GM19438 (cell line): Measurements from ENCODE around the gene PRSS27.
A peak's percentile ranks its signal among the peaks of the same experiment; 100 is the strongest.
"Not testable (repeated sequence)": the region's sequence is repeated elsewhere in the genome, so short reads cannot be mapped to it uniquely, and the experiment has no call there.

Source experiments
- ATAC-seq: cut with Tn5 transposase; IDR thresholded peaks from one replicate; pipeline ENCODE4 v1.9.1; 2021; ENCODE audit warnings: low read depth; ENCODE audit not compliant: unreplicated experiment

PRSS27 gene

GRCh38 chr16:2679902-2680301, 40.1 kb downstream of the PRSS27 start:
- ATAC-seq: not testable (repeated sequence)

GRCh38 chr16:2678206-2678965, 41.6 kb downstream of the PRSS27 start:
- ATAC-seq: not testable (repeated sequence)

GRCh38 chr16:2676937-2677336, 43.1 kb downstream of the PRSS27 start:
- ATAC-seq: not testable (repeated sequence)

- no peak for ATAC-seq
Observed at GRCh38 chr16:2675714-2676113, 44.3 kb downstream of the PRSS27 start.

DNA sequence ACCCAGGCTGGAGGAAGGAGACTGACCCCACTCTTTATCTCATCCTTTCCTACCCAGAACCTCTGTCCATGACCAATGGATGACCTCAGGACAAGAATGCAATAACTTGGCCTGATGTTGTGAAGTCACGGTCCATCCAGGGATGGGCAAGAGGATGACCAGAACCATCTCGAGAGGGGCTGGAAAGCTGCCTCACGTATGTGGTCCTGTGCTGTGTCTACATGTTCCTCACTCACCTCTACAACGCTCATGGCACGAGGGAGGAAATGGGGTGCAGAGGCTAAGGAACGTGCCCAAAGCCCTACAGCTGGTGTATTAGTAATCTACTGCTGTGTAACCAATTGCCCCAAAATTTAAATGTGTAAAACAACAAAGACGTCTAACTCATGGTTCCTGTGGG, 45.0 kb downstream of the PRSS27 start:
- no peak for ATAC-seq

GRCh38 chr16:2673066-2673999, 46.7 kb downstream of the PRSS27 start:
- peak; percentile 82 for ATAC-seq

DNA sequence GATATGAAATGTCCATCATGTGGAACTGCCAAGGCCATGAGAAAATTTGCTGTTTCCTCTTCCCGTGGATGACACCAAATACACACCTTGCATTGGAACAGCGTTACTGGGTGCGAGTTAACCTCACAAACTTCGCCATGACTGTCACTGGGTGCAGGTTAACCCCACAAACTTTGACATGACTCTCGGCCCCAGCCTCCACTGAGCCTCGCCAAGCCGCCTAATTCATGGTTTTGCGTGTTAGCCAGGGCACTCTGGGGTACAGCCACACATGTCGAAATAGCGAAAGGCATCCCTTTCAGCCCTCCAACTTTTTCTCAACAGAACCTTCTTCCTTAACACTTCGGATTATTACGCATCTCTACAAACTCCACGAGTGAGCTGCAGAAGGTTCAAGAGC, 48.3 kb downstream of the PRSS27 start:
- no peak for ATAC-seq

DNA sequence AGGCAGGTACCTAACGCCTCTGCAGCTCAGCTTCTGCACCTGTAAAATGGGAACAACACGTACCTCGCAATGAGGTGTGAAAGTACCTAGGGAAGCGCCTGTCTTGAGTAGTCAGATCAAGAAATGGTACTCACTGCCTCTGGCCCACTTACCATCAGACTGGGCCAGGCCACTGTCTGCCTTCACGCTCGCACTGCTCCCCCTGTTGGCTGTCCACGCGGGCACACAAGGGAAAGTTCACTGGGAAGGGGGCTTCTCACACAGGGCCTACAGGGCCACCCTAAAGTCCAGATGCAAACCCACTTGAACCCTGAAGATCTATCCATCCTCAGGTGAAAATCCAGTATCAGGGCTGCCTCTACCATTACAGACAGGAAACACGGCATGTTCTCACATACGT, 48.8 kb downstream of the PRSS27 start:
- not testable (repeated sequence) for ATAC-seq

- ATAC-seq: not testable (repeated sequence)
Observed at GRCh38 chr16:2670017-2670416, 50.0 kb downstream of the PRSS27 start.

DNA sequence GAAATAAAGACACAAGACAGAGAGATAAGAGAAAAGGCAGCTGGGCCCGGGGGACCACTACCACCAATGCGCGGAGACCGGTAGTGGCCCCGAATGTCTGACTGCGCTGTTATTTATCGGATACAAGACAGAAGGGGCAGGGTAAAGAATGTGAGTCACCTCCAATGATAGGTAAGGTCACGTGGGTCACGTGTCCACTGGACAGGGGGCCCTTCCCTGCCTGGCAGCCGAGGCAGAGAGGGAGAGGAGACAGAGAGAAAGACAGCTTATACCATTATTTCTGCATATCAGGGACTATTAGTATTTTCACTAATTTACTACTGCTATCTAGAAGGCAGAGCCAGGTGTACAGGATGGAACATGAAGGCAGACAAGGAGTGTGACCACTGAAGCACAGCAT, 50.4 kb downstream of the PRSS27 start:
- ATAC-seq: not testable (repeated sequence)

DNA sequence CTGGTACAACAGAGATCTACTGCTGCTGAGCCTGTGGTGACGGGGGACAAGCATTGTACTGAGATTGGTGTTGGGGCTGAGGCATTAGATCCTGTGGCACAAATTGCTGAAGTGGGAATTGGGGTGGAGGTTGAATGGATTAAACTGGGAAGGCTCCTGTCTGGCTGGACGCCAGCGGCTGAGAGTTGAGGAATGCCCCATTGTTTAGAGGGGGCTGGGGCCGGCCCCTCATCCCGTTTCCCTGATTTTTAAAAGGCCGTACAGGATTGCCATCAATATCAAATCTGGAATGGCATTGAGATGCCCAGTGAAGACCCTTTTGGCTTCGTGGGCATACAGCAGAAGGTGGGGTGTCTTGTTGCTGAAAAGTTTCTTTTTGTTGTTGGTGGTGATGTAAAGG, 53.4 kb downstream of the PRSS27 start:
- ATAC-seq: not testable (repeated sequence)

GRCh38 chr16:2664574-2664982, 55.4 kb downstream of the PRSS27 start:
- no peak for ATAC-seq

- ATAC-seq: no peak
Observed at GRCh38 chr16:2663553-2664546, 56.2 kb downstream of the PRSS27 start.
